Caki2 (cell line): Measurements from ENCODE around the gene LARGE1. TPM values are rescaled to one million over a fixed set of nuclear protein-coding genes. Genes with fewer than 3 reads are reported as not detected.

ENCODE experiments used
- DNase-seq: peaks from one replicate; pipeline ENCODE4 v3.0.0-alpha.2; 2015; ENCODE audit warnings: low read depth
- in situ Hi-C: cut with HindIII; loops from 2 replicates; pipeline ENCODE4 v1.10.0; 2016; ENCODE audit warnings: low sequenced_read_pairs, low pct_unique_long_range_greater_than_20kb, mixed read lengths
- total RNA-seq: library from RNA; depleted of rRNA; stranded (reverse); fragments of >200 nt; shearing (Covaris generic); gene quantifications from 2 replicates; pipeline ENCODE4 v1.2.3, GENCODE V29; 2014; ENCODE audit warnings: low replicate concordance

Gene LARGE1
- total RNA-seq, 1 experiment from 2014 or later = 9.7 TPM

GRCh38 chr22:33519071-33519973 is 401.0 kb downstream of the LARGE1 start:
- in situ Hi-C loops = no loop called here

GRCh38 chr22:33518405-33518804 is 401.9 kb downstream of the LARGE1 start:
- in situ Hi-C loops = no loop called here
- DNase-seq = no peak

More at GRCh38 chr22:33519071-33519973, 401.0 kb downstream of the LARGE1 start:
- peak; percentile 82 for DNase-seq

GRCh38 chr22:33515795-33516194 is 404.5 kb downstream of the LARGE1 start:
- DNase-seq = no peak
- in situ Hi-C loops = no loop called here

GRCh38 chr22:33513388-33514338 is 406.6 kb downstream of the LARGE1 start:
- in situ Hi-C loops = no loop called here

GRCh38 chr22:33512908-33513307 is 407.4 kb downstream of the LARGE1 start:
- in situ Hi-C loops = no loop called here
- no peak for DNase-seq

More at GRCh38 chr22:33513388-33514338, 406.6 kb downstream of the LARGE1 start:
- DNase-seq = no peak

GRCh38 chr22:33510429-33510904 is 409.8 kb downstream of the LARGE1 start:
- in situ Hi-C loops = no loop called here
- no peak for DNase-seq

GRCh38 chr22:33504941-33505625 is 415.2 kb downstream of the LARGE1 start:
- no peak for DNase-seq
- in situ Hi-C loops = no loop called here

GRCh38 chr22:33496112-33496511 is 424.2 kb downstream of the LARGE1 start:
- DNase-seq = no peak
- in situ Hi-C loops = no loop called here

- in situ Hi-C loops = no loop called here
- no peak for DNase-seq
Measured at GRCh38 chr22:33493476-33494205, 426.6 kb downstream of the LARGE1 start.

GRCh38 chr22:33492210-33492651 is 428.0 kb downstream of the LARGE1 start:
- in situ Hi-C loops = no loop called here
- no peak for DNase-seq

- in situ Hi-C loops = no loop called here
- DNase-seq = no peak
Measured at GRCh38 chr22:33487041-33487716, 433.1 kb downstream of the LARGE1 start.

- in situ Hi-C loops = no loop called here
- DNase-seq = no peak
Measured at GRCh38 chr22:33481550-33481949, 438.7 kb downstream of the LARGE1 start.

GRCh38 chr22:33477120-33478111 is 442.9 kb downstream of the LARGE1 start:
- DNase-seq = no peak
- in situ Hi-C loops = no loop called here

- in situ Hi-C loops = no loop called here
- DNase-seq = peak; percentile 65
Measured at GRCh38 chr22:33476716-33477115, 443.6 kb downstream of the LARGE1 start.

GRCh38 chr22:33476206-33476605 is 444.1 kb downstream of the LARGE1 start:
- DNase-seq = no peak
- in situ Hi-C loops = no loop called here

- DNase-seq = no peak
- in situ Hi-C loops = no loop called here
Measured at GRCh38 chr22:33474587-33474986, 445.7 kb downstream of the LARGE1 start.
